ENCODE results near the gene CCT2.

The CCT2 gene

GRCh38 chr12:69608114-69608513 is 22.9 kb downstream of the CCT2 start:
- no peak overlapping the region for H3K4me3 ChIP-seq (ENCODE audit: low read length)
- TF ChIP-seq ZNF274 (IDR thresholded peaks at IDR 0.05; ENCODE audit: low read depth, low read length), result no peak

DNA sequence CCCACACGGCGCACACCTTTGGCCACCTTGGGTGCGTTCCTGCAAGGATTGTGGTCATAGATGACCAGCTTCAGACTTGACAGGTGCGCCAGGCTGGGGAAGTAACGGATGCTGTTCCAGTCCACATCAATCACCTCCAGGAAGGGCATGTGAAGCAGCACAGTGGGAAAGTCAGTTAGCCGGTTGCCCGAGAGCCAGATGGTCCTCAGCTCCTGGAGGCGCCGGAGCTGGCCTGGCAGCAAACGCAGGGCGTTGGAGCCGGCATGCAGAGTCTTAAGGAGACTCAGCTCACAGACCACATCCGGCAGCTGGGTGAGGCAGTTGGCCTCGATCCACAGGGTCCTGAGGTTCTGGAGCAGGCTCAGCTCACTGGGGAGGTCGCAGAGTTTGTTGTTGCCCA is 24.9 kb downstream of the CCT2 start:
- no peak for TF ChIP-seq ZNF274 (IDR thresholded peaks at IDR 0.05; ENCODE audit: low read depth, low read length)
- H3K4me3 ChIP-seq (ENCODE audit: low read length), result no peak overlapping the region

GRCh38 chr12:69610729-69611128 is 25.5 kb downstream of the CCT2 start, which contains the start of gene LRRC10:
Gene LRRC10, minus strand, starts transcription at chr12:69610907. Its CDS starts 69 bp downstream, at chr12:69610838.
- TF ChIP-seq ZNF274 (IDR thresholded peaks at IDR 0.05; ENCODE audit: low read depth, low read length), result no peak
- H3K4me3 ChIP-seq (ENCODE audit: low read length), result no peak within 1 kb of the TSS

- H3K4me3 ChIP-seq (ENCODE audit: low read length), result no peak overlapping the region
- no peak for TF ChIP-seq ZNF274 (IDR thresholded peaks at IDR 0.05; ENCODE audit: low read depth, low read length)
These were observed 28.1 kb downstream of the CCT2 start for GRCh38 chr12:69613351-69613750.

GRCh38 chr12:69616025-69616424 is 30.8 kb downstream of the CCT2 start:
- no peak for TF ChIP-seq ZNF274 (IDR thresholded peaks at IDR 0.05; ENCODE audit: low read depth, low read length)
- H3K4me3 ChIP-seq (ENCODE audit: low read length), result no peak overlapping the region

GRCh38 chr12:69619050-69619449 is 33.8 kb downstream of the CCT2 start:
- no peak for TF ChIP-seq ZNF274 (IDR thresholded peaks at IDR 0.05; ENCODE audit: low read depth, low read length)

GRCh38 chr12:69620077-69620476 is 34.8 kb downstream of the CCT2 start:
- no peak overlapping the region for H3K4me3 ChIP-seq (ENCODE audit: low read length)
- TF ChIP-seq ZNF274 (IDR thresholded peaks at IDR 0.05; ENCODE audit: low read depth, low read length), result no peak

More at GRCh38 chr12:69619050-69619449, 33.8 kb downstream of the CCT2 start:
- no peak overlapping the region for H3K4me3 ChIP-seq (ENCODE audit: low read length)

DNA sequence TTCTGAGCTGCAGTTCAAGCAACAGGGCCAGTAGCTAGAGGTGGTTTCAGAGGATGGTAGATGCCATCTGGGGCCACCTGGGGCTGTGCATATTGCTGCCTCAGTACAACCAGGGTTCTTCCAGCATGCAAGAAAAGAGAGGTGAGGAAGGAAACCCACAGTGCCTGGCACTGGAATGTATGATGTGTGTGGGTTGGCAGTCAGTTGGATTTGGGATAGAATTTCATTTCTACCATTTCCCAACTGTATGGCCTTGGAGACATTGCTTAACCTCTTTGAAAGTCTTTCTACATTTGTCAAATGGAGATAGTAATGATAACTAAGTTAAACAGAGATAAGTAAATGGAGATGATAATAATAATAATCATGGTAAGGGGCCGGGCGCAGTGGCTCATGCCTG is 35.7 kb downstream of the CCT2 start:
- H3K4me3 ChIP-seq (ENCODE audit: low read length), result no peak overlapping the region
- TF ChIP-seq ZNF274 (IDR thresholded peaks at IDR 0.05; ENCODE audit: low read depth, low read length), result no peak

DNA sequence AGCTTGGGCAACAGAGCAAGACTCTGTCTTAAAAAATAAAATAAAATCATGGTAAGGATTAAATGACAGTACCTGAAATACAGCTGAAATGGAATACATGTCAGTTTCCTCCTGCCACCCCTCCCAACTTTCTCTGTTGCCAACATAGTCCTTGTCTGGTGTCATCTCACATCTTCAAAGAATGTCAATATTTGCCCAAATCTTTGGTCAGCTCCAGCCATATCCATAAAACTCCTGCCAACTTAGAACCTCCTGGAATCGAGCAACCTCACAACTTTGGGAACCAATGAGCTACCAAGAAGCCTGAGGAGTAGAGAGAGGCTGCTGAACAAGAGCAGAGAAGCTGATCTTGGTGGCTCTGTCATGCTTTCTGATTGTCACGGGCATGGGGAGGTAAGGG is 36.3 kb downstream of the CCT2 start:
- no peak overlapping the region for H3K4me3 ChIP-seq (ENCODE audit: low read length)
- TF ChIP-seq ZNF274 (IDR thresholded peaks at IDR 0.05; ENCODE audit: low read depth, low read length), result no peak

- no peak overlapping the region for H3K4me3 ChIP-seq (ENCODE audit: low read length)
- TF ChIP-seq ZNF274 (IDR thresholded peaks at IDR 0.05; ENCODE audit: low read depth, low read length), result no peak
These were observed 38.7 kb downstream of the CCT2 start for GRCh38 chr12:69623970-69624369.

DNA sequence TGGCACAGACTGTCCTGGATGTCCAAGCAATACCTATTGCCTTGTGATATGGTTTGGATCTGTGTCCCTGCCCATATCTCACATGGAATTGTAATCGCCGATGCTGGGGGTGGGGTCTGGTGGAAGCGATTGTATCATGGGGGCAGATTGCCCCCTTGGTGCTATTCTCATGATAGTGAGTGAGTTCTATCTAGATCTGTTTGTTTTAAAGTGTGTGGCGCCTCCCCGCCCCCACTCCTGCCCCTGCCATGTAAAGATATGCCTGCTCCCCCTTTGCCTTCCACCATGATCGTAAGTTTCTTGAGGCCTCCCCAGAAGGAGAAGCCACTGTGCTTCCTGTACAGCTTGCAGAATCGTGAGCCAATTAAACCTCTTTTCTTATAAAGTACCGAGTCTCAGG is 42.2 kb downstream of the CCT2 start:
- H3K4me3 ChIP-seq (ENCODE audit: low read length), result no peak overlapping the region
- TF ChIP-seq ZNF274 (IDR thresholded peaks at IDR 0.05; ENCODE audit: low read depth, low read length), result no peak

DNA sequence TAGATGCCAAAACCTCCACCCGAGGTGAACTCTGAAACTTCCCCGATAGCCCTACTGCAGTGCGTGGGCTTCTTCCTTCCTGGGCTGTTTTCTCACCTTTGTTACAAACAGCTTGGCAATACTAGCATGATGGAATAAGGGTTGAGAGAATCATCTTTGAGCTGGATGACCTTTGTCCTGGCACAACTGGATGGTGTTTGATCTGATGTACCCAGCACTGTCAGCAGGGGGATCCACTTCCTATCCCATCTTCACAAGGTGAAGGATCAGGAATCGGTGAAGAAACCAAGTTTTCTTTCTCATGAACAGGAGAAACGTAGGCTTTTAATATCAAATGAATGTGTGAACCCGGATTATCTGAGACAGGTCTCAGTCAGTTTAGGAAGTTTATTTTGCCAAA is 44.9 kb downstream of the CCT2 start:
- no peak for TF ChIP-seq ZNF274 (IDR thresholded peaks at IDR 0.05; ENCODE audit: low read depth, low read length)

GRCh38 chr12:69633061-69633460 is 47.8 kb downstream of the CCT2 start:
- H3K4me3 ChIP-seq (ENCODE audit: low read length), result no peak overlapping the region
- TF ChIP-seq ZNF274 (IDR thresholded peaks at IDR 0.05; ENCODE audit: low read depth, low read length), result no peak

More for the DNA sequence above, 44.9 kb downstream of the CCT2 start:
- no peak overlapping the region for H3K4me3 ChIP-seq (ENCODE audit: low read length)

- H3K4me3 ChIP-seq (ENCODE audit: low read length), result no peak overlapping the region
- no peak for TF ChIP-seq ZNF274 (IDR thresholded peaks at IDR 0.05; ENCODE audit: low read depth, low read length)
These were observed 54.2 kb downstream of the CCT2 start for GRCh38 chr12:69639400-69640016.

DNA sequence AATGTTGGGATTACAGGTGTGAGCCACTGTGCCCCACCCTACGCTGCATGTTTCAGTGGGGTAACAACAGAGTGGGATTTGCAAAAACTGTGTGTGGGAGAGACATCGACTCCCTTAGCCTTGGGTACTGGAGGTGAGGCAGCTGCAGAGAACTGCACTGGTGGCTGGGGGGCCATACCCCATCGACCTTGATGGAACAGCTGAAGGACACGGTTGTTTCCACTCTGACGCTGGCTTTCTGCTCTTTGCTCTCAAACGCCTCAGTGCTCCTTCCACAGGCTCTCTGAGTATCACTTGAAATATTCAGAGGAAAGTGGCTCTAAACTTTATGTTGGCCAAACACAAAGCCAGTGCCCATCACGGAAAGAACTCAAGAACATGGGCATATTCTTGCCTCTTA is 56.3 kb downstream of the CCT2 start:
- TF ChIP-seq ZNF274 (IDR thresholded peaks at IDR 0.05; ENCODE audit: low read depth, low read length), result no peak
- no peak overlapping the region for H3K4me3 ChIP-seq (ENCODE audit: low read length)

GRCh38 chr12:69642531-69642930 is 57.3 kb downstream of the CCT2 start:
- H3K4me3 ChIP-seq (ENCODE audit: low read length), result no peak overlapping the region
- TF ChIP-seq ZNF274 (IDR thresholded peaks at IDR 0.05; ENCODE audit: low read depth, low read length), result no peak
